ENCODE measurements around the gene ALG2.

Gene ALG2

GRCh38 chr9:99189887-99190596 is 31.7 kb downstream of the ALG2 start:
- no peak for FAIRE-seq

- FAIRE-seq = no peak
Measured at GRCh38 chr9:99189186-99189585, 32.6 kb downstream of the ALG2 start.

DNA sequence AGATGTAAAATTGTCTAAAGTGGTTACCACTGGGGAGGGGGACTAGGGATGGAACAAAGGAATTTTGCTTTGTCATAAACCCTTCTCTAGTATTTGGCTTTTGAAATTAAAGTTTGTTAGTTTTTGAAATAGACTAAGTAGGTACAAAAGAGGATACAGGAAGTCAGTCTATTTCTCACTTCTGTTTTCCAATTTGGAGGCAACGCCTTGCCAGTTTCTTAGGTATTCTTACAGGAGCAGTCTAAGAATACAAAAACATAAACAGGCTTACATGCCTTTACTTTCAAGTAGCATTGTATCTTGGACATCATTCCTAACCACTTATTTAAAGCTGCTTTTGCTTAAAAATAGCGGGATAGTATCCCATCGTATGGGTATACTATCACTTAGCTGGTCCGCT is 34.4 kb downstream of the ALG2 start:
- FAIRE-seq = no peak

DNA sequence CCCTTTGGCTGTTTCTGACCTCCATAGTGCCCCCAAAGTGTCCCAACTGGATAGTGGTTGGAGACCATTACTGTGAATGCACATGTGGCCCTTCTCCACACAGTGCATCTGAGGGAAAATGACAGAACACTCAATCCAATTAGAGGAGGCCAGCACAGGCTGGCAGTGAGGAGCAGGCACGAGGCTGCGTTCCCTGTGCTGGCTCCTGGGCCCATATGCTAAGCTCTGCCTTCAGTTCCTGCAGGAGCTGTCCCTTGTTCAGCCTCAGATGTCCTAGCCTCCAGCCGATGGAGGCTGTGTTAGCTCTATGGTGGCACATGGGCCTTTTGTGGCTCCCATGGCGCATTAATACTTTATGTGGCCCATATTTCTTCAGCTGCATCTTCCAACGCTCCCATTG is 35.8 kb downstream of the ALG2 start:
- FAIRE-seq = no peak

- no peak for FAIRE-seq
Measured at GRCh38 chr9:99185348-99185632, 36.5 kb downstream of the ALG2 start.

DNA sequence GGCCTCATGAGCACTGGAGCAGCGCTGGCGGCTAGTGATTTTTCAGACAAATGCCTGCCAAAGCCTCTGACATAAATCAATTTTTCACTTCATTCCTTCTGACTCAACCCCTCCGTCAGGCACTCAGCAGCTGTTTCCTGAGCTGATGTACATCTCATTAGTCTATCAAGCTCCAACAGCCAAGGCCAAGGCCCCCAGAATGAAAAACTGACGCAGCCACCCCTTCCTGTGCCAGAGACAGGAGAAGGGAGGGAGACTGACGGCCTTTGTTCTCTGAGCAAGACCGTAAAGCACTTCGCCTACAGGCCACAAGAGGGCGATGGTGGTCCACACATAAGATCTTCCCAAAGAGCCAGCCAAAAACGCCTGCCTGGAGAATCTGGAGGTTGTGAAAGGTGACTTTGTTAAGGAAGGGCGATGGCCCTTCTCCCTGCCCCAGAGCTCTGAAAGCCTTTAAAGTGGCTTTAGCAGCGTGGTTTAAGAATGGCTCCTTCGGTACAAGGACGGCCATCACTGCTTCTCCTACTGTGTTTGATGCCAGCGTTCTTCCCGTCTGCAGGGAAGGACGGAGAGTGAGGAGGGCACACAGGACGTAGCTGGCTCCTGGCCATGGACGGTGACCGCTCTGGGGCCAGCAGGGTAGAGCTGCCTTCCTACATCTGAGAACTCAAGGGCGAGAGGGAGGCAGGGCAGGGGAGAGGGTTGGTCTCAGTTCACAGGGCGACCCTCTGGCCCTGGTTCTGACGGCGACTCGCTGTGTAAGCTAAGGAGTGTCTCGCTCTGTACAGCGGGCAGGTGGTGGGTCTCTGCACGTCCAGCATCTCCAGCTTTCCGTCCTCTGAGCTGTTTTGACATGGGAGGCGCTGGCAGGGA is 37.0 kb downstream of the ALG2 start:
- FAIRE-seq = no peak

DNA sequence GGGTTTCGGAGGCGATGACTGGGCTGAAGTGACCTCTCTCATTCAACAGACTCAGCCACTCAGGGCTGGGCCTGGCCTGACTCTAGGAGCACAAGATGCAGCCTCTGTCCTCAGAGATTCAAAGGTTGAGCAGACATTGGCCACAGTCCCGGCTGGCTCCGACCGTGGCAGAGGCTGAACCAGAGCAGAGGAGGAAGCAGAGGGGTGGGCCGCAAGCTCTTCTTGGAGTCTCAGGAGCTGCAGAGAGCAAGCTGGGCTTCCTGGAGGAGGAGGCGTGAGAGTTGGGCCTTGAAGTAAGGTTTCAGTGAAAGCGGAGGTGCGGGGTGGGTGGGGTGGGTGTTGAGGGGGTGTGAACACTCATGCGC is 37.6 kb downstream of the ALG2 start:
- no peak for FAIRE-seq

- no peak for FAIRE-seq
Measured at GRCh38 chr9:99183616-99184015, 38.1 kb downstream of the ALG2 start.

GRCh38 chr9:99182356-99182755 is 39.4 kb downstream of the ALG2 start:
- FAIRE-seq = no peak

DNA sequence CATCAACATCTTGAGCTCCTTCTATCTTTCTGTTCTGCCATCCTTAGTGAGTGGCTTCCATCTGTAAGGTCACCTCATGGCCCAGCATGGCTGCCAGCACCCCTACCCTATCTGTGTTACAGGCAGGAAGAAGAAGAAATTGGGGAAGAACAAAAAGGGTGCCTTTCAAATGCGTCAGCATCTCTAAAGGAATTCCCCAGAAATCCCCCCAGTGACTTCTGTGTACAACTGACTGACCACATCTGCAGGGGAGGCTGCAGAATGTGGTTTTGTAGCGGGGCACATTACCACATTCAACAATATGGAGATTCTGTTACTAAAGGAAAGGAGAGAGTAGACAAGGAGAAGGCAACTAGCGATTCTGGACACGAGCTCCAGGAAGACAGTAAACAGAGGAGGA is 40.1 kb downstream of the ALG2 start:
- FAIRE-seq = no peak

GRCh38 chr9:99181206-99181605 is 40.5 kb downstream of the ALG2 start:
- no peak for FAIRE-seq

DNA sequence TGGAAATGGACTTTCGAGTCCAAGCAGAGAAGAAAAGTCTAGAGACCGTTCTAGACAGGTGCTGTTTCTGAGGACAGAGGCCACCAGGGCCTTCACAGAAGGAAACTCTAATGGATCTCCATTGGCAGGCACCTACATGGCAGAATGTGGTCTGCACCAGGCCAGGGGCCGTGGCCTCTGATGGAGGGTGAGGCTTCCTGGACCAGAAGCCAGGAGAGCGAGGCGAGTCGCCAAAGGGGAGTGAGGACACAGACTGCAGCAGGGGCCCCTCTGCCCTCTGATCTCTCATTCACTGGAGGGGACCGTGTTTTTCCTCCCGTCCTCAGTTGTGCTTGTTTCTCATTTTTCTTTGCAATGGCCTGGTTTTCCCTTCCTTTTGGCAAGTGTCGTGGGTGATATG is 41.1 kb downstream of the ALG2 start:
- no peak for FAIRE-seq

- no peak for FAIRE-seq
Measured at GRCh38 chr9:99180199-99180598, 41.5 kb downstream of the ALG2 start.

- FAIRE-seq = no peak
Measured at GRCh38 chr9:99178912-99179872, 42.5 kb downstream of the ALG2 start.

DNA sequence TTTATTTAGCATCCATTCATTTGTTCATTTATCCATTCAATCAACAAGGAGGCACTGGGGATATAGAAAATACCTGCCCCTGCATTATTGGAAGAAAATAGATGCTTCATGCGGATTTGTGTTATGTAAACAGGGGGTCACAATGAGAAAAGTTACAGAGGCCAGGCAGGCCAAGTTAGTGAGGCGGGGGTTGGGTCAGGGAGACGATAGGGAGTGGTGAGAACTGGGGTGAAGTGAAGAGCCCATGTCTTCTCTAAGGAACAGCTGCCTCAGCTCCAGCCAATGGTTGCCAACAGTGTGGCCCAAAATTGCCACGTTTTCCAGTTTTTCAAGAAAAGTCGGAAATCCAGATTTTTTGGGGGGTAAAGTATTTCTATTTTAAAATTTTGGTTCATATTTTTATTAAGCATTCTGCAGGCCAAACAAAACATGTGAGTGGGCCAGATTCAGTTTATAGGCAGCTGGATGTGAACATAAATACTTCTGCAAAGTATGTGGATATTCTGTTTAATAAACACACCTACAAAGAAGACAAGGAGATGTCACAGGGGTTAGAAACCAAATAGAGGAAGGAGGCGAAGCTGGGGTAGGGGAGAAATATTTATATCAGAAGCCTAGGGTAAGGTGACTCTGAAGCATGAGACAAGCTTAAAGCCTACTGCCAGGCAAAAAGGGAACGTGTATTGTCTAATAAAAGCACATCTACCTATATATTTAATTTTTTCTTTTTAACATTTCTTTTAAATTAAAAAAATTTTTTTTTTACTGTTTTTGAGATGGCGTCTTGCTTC is 44.0 kb downstream of the ALG2 start:
- FAIRE-seq = no peak

- FAIRE-seq = no peak
Measured at GRCh38 chr9:99176527-99177013, 45.2 kb downstream of the ALG2 start.

GRCh38 chr9:99173570-99174504 is 47.9 kb downstream of the ALG2 start:
- no peak for FAIRE-seq

DNA sequence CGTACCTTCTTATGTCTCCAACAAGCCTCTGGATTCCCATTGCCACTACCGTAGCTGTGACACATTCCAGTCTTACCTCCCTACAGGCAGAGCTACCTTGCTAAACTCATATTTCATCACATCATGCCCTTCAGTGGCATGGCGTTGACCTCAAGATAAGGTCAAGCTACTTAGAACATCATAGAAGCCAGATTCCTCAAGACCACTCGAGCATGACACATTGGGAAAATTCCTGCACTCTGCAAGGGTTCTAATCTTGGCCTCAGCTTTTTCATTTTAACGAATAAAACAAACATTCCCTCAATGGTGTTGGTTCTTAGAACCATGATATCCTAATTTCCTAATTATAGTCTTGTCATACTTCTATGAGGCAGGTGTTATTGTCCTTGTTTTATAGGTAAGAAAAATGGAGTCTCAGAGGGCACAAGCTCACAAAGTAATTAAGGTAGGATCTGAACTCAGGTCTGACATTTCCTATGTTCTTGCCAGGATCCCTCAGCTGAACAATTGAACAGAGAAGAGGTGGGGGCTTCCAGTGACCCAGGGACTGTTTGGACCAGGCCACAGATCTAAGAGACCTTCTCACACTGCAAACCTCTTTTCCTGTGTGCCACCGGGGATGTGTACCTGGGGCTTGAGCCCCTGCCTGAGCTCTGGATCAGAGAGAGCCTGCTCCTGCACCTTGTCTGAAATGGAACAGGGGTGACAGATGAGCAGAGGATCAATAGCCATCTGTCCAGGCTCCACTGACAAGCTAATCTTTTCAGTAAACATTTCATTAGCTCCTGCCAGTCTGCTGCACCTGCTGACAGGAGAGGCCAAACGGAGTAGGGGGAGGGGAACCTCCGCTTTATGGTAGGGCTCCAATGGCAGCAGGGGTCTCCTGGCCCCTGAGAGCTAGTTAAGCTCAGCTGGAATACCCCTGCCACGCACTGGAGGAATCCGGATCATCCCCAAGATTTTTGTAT is 49.3 kb downstream of the ALG2 start:
- FAIRE-seq = no peak

DNA sequence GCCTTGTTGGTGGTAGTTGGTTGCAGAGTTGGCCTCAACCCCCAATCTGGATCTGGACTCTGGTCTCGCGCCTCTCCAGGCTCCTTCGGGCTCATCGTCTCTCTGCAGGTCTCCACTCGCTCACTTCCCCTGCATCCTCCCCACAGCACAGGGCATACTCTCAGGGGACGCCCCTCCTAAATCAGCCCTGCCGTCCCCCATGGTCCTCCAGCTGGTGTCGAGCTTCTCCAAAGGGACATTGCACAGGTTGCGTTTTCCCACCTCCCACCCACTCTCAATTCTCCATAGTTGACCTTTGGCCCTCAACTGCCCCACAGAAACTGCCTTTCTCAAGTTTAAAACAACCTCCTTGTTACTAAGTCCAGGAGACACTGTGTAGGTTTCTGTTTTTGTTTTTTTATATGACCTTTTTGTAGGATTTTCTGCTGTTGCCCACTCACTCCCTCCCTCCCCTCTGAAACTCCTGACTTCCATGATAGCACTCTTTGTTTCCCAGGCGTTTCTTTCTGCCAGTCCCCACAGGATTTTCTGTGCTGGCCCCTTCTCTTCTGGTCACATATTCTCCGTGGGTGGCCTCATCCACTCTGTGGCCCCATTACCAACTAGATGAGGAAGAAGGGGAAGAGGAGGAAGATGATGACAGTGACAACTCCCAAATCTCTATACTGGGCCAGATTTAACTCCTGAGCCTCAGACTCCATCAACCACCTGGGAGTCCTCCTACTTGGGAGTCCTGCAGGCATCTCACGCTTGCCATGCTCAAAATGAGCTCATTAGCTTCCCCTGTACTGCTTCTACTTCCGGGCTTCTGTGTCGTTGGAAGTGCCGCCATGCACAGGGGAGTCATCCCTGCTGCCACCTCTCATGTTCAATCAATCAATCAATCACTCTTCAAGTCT is 50.3 kb downstream of the ALG2 start:
- no peak for FAIRE-seq

All from colon (tissue), 2 donors.